Measurements from ENCODE around the gene MRPL4. TPM values are rescaled to one million over a fixed set of nuclear protein-coding genes. Genes with fewer than 3 reads are reported as not detected.

MRPL4 gene
- total RNA-seq, 1 experiment from 2014 or later: 112 TPM

GRCh38 chr19:10259162-10259905 lies 7.3 kb downstream of the MRPL4 start:
- no peaks in the 10 kb centered on the region for H3K27me3 ChIP-seq (replicated peaks; ENCODE audit: insufficient read depth, low read depth, low read length, poor library complexity)
- TF ChIP-seq CTCF (conservative IDR thresholded peaks at IDR 0.05; ENCODE audit: low read depth, low read length) (peak; percentile 87), EZH2 (IDR thresholded peaks at IDR 0.05; ENCODE audit: borderline replicate concordance, low read depth, low read length, poor library complexity, severe bottlenecking) (no peak)
- H3K27ac ChIP-seq (ENCODE audit: low read depth, low read length, poor library complexity, severe bottlenecking): no peak overlapping the region
- ChIA-PET CTCF (interaction anchor here (0.5 to 2.6 kb wide), 15 partner anchors 9 to 385 kb away, joined by 3 to 38 read pairs (median 6); partner anchors contain the start of genes ICAM1 and ICAM5), POLR2A (ENCODE audit: low non-redundant PET) (interaction anchor here (0.6 to 1.3 kb wide), 2 partner anchors 43 to 129 kb away, joined by 6 to 11 read pairs; no protein-coding TSS in a partner anchor)
- H3K4me1 ChIP-seq (ENCODE audit: insufficient read depth, low read length, poor library complexity, severe bottlenecking): no peaks in the 10 kb centered on the region
- H3K4me3 ChIP-seq (ENCODE audit: low read depth, low read length, poor library complexity, severe bottlenecking): no peak overlapping the region
- intact Hi-C loops (cut with micrococcal nuclease; ENCODE audit: unreplicated experiment): loop anchor here (1.0 kb wide), 1 partner anchor 131 kb away; no protein-coding TSS in a partner anchor
- peaks cover 21% of the 10 kb centered on the region for H3K36me3 ChIP-seq (ENCODE audit: insufficient read depth, low read length, poor library complexity, severe bottlenecking)
- BruUV-seq (replicated peaks): no TSS peak
- DNase-seq (ENCODE audit: low spot score): peak; percentile 94
- no peaks in the 10 kb centered on the region for H3K9me3 ChIP-seq (ENCODE audit: low read depth, low read length, poor library complexity, severe bottlenecking)

GRCh38 chr19:10260141-10260584 lies 8.1 kb downstream of the MRPL4 start:
- H3K27me3 ChIP-seq (replicated peaks; ENCODE audit: insufficient read depth, low read depth, low read length, poor library complexity): no peaks in the 10 kb centered on the region
- no peaks in the 10 kb centered on the region for H3K9me3 ChIP-seq (ENCODE audit: low read depth, low read length, poor library complexity, severe bottlenecking)
- H3K27ac ChIP-seq (ENCODE audit: low read depth, low read length, poor library complexity, severe bottlenecking): no peak overlapping the region
- no peak for DNase-seq (ENCODE audit: low spot score)
- H3K4me3 ChIP-seq (ENCODE audit: low read depth, low read length, poor library complexity, severe bottlenecking): no peak overlapping the region
- TF ChIP-seq CTCF (conservative IDR thresholded peaks at IDR 0.05; ENCODE audit: low read depth, low read length) (no peak), EZH2 (IDR thresholded peaks at IDR 0.05; ENCODE audit: borderline replicate concordance, low read depth, low read length, poor library complexity, severe bottlenecking) (no peak)
- no peaks in the 10 kb centered on the region for H3K4me1 ChIP-seq (ENCODE audit: insufficient read depth, low read length, poor library complexity, severe bottlenecking)
- ChIA-PET CTCF (interaction anchor here (0.7 to 2.6 kb wide), 4 partner anchors 9 to 164 kb away, joined by 3 to 38 read pairs (median 12); partner anchors contain the start of gene ICAM1), POLR2A (ENCODE audit: low non-redundant PET) (interaction anchor here (1.3 kb wide), 1 partner anchor 129 kb away, joined by 11 read pairs; no protein-coding TSS in a partner anchor)
- BruUV-seq (replicated peaks): no TSS peak
- intact Hi-C loops (cut with micrococcal nuclease; ENCODE audit: unreplicated experiment): no loop called here
- H3K36me3 ChIP-seq (ENCODE audit: insufficient read depth, low read length, poor library complexity, severe bottlenecking): peaks cover 15% of the 10 kb centered on the region

- ChIA-PET POLR2A (ENCODE audit: low non-redundant PET) (no interaction called here), CTCF (interaction anchor here (0.6 to 0.7 kb wide), 2 partner anchors 11 to 143 kb away, joined by 3 to 9 read pairs; no protein-coding TSS in a partner anchor)
Observed at GRCh38 chr19:10262771-10263170, 10.8 kb downstream of the MRPL4 start.

More at GRCh38 chr19:10262771-10263170, 10.8 kb downstream of the MRPL4 start:
- intact Hi-C loops (cut with micrococcal nuclease; ENCODE audit: unreplicated experiment): no loop called here
- peaks cover 11% of the 10 kb centered on the region for H3K36me3 ChIP-seq (ENCODE audit: insufficient read depth, low read length, poor library complexity, severe bottlenecking)
- no peak for DNase-seq (ENCODE audit: low spot score)
- no peaks in the 10 kb centered on the region for H3K9me3 ChIP-seq (ENCODE audit: low read depth, low read length, poor library complexity, severe bottlenecking)
- no peak overlapping the region for H3K27ac ChIP-seq (ENCODE audit: low read depth, low read length, poor library complexity, severe bottlenecking)
- TF ChIP-seq EZH2 (IDR thresholded peaks at IDR 0.05; ENCODE audit: borderline replicate concordance, low read depth, low read length, poor library complexity, severe bottlenecking) (no peak), CTCF (conservative IDR thresholded peaks at IDR 0.05; ENCODE audit: low read depth, low read length) (no peak)
- no peak overlapping the region for H3K4me3 ChIP-seq (ENCODE audit: low read depth, low read length, poor library complexity, severe bottlenecking)
- no peaks in the 10 kb centered on the region for H3K4me1 ChIP-seq (ENCODE audit: insufficient read depth, low read length, poor library complexity, severe bottlenecking)
- H3K27me3 ChIP-seq (replicated peaks; ENCODE audit: insufficient read depth, low read depth, low read length, poor library complexity): no peaks in the 10 kb centered on the region
- BruUV-seq (replicated peaks): no TSS peak

All from A673 (cell line).